A549 (cell line): Measurements from ENCODE around the gene ECM2. TPM values are rescaled to one million over a fixed set of nuclear protein-coding genes. Genes with fewer than 3 reads are reported as not detected.

Source experiments
- ATAC-seq, 2 experiments: fragments of 200-7000 bp in 1 of 2; fragments of >200 bp in 1 of 2; cut with Nextera tagmentation in 1 of 2; cut with Tn5 transposase in 1 of 2; 3 replicates each; pipeline versions ENCODE4 v1.8.0 to v1.9.1; 2018 to 2020; ENCODE audit warnings: mild to moderate bottlenecking in 1 of 2, moderate library complexity in 1 of 2
- CTCF ChIA-PET: fragments of 300-600 bp; sonication (Branson Sonifier 250); formaldehyde crosslinking; extraction: SDS; loops from one replicate; lab custom pipeline; 2021; ENCODE audit warnings: antibody characterized with exemption, inconsistent platforms; lab: Yijun Ruan, JAX
- POLR2A ChIA-PET: fragments of 350-600 bp; formaldehyde crosslinking; extraction: SDS; loops from one replicate; lab custom pipeline; 2021; ENCODE audit warnings: antibody characterized with exemption, inconsistent platforms; lab: Yijun Ruan, JAX
- DNase-seq, 2 experiments: peaks; one replicate each; pipeline versions ENCODE4 v3.0.0 to v3.0.0-alpha.2; 2011 to 2016; ENCODE audit warnings: low read depth in 1 of 2, low spot score in 1 of 2
- FAIRE-seq: peaks from 2 replicates; lab custom pipeline; 2011; peaks lifted over from hg19 to GRCh38; lab: Jason Lieb, UNC
- H3K27ac ChIP-seq, 2 experiments: fragments of >200 bp; sonication (Bioruptor Twin); formaldehyde crosslinking; 3 replicates each; pipeline ENCODE4 v1.5.1; 2016 to 2017
- H3K4me1 ChIP-seq: fragments of >200 bp; sonication (Bioruptor Twin); formaldehyde crosslinking; 3 replicates; pipeline ENCODE4 v1.6.1; 2016
- H3K4me2 ChIP-seq: fragments of >200 bp; sonication (Bioruptor Twin); formaldehyde crosslinking; 3 replicates; pipeline ENCODE4 v1.6.1; 2016
- H3K4me3 ChIP-seq: fragments of >200 bp; sonication (Bioruptor Twin); formaldehyde crosslinking; 3 replicates; pipeline ENCODE4 v1.5.1; 2016
- H3K9me3 ChIP-seq: fragments of >200 bp; sonication (Bioruptor Twin); formaldehyde crosslinking; 3 replicates; pipeline ENCODE4 v1.6.1; 2016
- CEBPB ChIP-seq, 2 experiments: fragments of >200 bp in 1 of 2; sonication (Bioruptor Twin) in 1 of 2; formaldehyde crosslinking in 1 of 2; IDR thresholded peaks; 2 replicates each; pipeline ENCODE4 v1.6.1; 2012 to 2016
- CTCF ChIP-seq: fragments of >200 bp; sonication (Bioruptor Twin); formaldehyde crosslinking; IDR thresholded peaks from 3 replicates; pipeline ENCODE4 v1.5.1; 2016
- FOSL2 ChIP-seq, 2 experiments: fragments of 450-650 bp in 1 of 2; fragments of >200 bp in 1 of 2; sonication (Bioruptor Twin) in 1 of 2; formaldehyde crosslinking; IDR thresholded peaks; 2 replicates each; pipeline versions ENCODE4 v1.5.0 to v1.6.1; 2016 to 2020; ENCODE audit warnings: mild to moderate bottlenecking in 1 of 2, moderate library complexity in 1 of 2
- FOXS1 ChIP-seq: fragments of 250-450 bp; sonication (Bioruptor Pico); IDR thresholded peaks from 2 replicates; pipeline ENCODE4 v1.5.0; 2020; ENCODE audit warnings: mild to moderate bottlenecking, moderate library complexity
- HMGXB4 ChIP-seq: fragments of 250-450 bp; sonication (Bioruptor Pico); IDR thresholded peaks from 2 replicates; pipeline ENCODE4 v1.5.0; 2021; ENCODE audit warnings: mild to moderate bottlenecking, moderate library complexity, borderline replicate concordance
- HOXB13 ChIP-seq: fragments of 250-450 bp; sonication (Bioruptor Pico); IDR thresholded peaks from 2 replicates; pipeline ENCODE4 v1.5.0; 2020; ENCODE audit warnings: low read depth, mild to moderate bottlenecking, moderate library complexity
- JUN ChIP-seq, 2 experiments: fragments of >200 bp; sonication (Bioruptor Twin); formaldehyde crosslinking; IDR thresholded peaks; 2 replicates in 1 of 2; 3 replicates in 1 of 2; pipeline ENCODE4 v1.6.1; 2016 to 2017
- MAFK ChIP-seq: fragments of 450-650 bp; IDR thresholded peaks from 2 replicates; pipeline ENCODE4 v1.6.1; 2014; ENCODE audit not compliant: partially characterized antibody
- MAX ChIP-seq: IDR thresholded peaks from 2 replicates; pipeline ENCODE4 v1.6.1; 2012
- MAZ ChIP-seq: fragments of 150-350 bp; IDR thresholded peaks from 2 replicates; pipeline ENCODE4 v1.6.1; 2014; ENCODE audit warnings: antibody characterized with exemption, low read depth, low read length, borderline replicate concordance
- MYC ChIP-seq: IDR thresholded peaks from 2 replicates; pipeline ENCODE4 v1.6.1; 2012; ENCODE audit warnings: mild to moderate bottlenecking, inconsistent platforms, low read length, improper control_type of control experiment, borderline replicate concordance
- NFE2L2 ChIP-seq: fragments of 150-350 bp; conservative IDR thresholded peaks from 2 replicates; pipeline ENCODE4 v1.6.1; 2014; ENCODE audit warnings: low read length
- NR3C1 ChIP-seq: fragments of >200 bp; sonication (Bioruptor Twin); formaldehyde crosslinking; IDR thresholded peaks from 3 replicates; pipeline ENCODE4 v1.6.1; 2017
- POLR2AphosphoS2 ChIP-seq: conservative IDR thresholded peaks from 2 replicates; pipeline ENCODE4 v1.6.1; 2012; ENCODE audit warnings: low read length, improper control_type of control experiment, inconsistent platforms
- RFX5 ChIP-seq: fragments of 450-650 bp; IDR thresholded peaks from 2 replicates; pipeline ENCODE4 v1.7.1; 2014; ENCODE audit warnings: antibody characterized with exemption, mild to moderate bottlenecking, moderate library complexity
- SMC3 ChIP-seq: fragments of >200 bp; sonication (Bioruptor Twin); formaldehyde crosslinking; IDR thresholded peaks from 3 replicates; pipeline ENCODE4 v1.6.1; 2018; ENCODE audit warnings: inconsistent platforms
- TP53 ChIP-seq: fragments of 250-450 bp; sonication (Bioruptor Pico); IDR thresholded peaks from 2 replicates; pipeline ENCODE4 v1.5.0; 2021; ENCODE audit warnings: mild to moderate bottlenecking, moderate library complexity
- ZNF302 ChIP-seq: fragments of 250-450 bp; sonication (Bioruptor Pico); IDR thresholded peaks from 2 replicates; pipeline ENCODE4 v1.9.0; 2021; ENCODE audit warnings: inconsistent platforms, mild to moderate bottlenecking, moderate library complexity
- WGBS: methylation state at CpG from one replicate; pipeline ENCODE4 v1.1.6; 2017; ENCODE audit errors: missing lambda C conversion rate; 5-methylcytosine and 5-hydroxymethylcytosine counted together
- polyA plus RNA-seq, 4 experiments: library from polyadenylated mRNA; depleted of rRNA in 3 of 4; stranded (reverse); fragments of >200 nt; fragmentation: RNase III in 1 of 4; extraction: RNeasy Plus Mini Kit Qiagen cat#74134 plus additional on column Dnase treatment in 1 of 4; gene quantifications; 2 replicates in 3 of 4; 3 replicates in 1 of 4; pipeline ENCODE4 v1.2.3, GENCODE V29; 2011 to 2017
- TF ChIP-seq, protein P1 (sequence below): fragments of 200-600 bp; sonication (generic); IDR thresholded peaks from 2 replicates; pipeline ENCODE4 v1.6.1; 2016; ENCODE audit warnings: antibody characterized with exemption, mild to moderate bottlenecking, moderate library complexity

ECM2 gene
- polyA plus RNA-seq, 2 of the 4 experiments (the other 2 are of a cell fraction): 0.35 to 0.43 TPM

GRCh38 chr9:92480986-92481633, 54.7 kb downstream of the ECM2 start:
- WGBS: 53% methylated on average over 2 of the region's 2 CpGs
- H3K27ac ChIP-seq: no peak overlapping the region
- CTCF ChIA-PET: no interaction called here
- no peak for ATAC-seq
- no peak overlapping the region for H3K4me2 ChIP-seq
- H3K4me1 ChIP-seq: peaks cover 6% of the 10 kb centered on the region; the same call in 2 of the 3 replicates
- no peak overlapping the region for H3K4me3 ChIP-seq
- no peaks in the 10 kb centered on the region for H3K9me3 ChIP-seq
- POLR2A ChIA-PET: no interaction called here
- DNase-seq: no peak
- no peak for FAIRE-seq
- TF ChIP-seq, protein P1, sequence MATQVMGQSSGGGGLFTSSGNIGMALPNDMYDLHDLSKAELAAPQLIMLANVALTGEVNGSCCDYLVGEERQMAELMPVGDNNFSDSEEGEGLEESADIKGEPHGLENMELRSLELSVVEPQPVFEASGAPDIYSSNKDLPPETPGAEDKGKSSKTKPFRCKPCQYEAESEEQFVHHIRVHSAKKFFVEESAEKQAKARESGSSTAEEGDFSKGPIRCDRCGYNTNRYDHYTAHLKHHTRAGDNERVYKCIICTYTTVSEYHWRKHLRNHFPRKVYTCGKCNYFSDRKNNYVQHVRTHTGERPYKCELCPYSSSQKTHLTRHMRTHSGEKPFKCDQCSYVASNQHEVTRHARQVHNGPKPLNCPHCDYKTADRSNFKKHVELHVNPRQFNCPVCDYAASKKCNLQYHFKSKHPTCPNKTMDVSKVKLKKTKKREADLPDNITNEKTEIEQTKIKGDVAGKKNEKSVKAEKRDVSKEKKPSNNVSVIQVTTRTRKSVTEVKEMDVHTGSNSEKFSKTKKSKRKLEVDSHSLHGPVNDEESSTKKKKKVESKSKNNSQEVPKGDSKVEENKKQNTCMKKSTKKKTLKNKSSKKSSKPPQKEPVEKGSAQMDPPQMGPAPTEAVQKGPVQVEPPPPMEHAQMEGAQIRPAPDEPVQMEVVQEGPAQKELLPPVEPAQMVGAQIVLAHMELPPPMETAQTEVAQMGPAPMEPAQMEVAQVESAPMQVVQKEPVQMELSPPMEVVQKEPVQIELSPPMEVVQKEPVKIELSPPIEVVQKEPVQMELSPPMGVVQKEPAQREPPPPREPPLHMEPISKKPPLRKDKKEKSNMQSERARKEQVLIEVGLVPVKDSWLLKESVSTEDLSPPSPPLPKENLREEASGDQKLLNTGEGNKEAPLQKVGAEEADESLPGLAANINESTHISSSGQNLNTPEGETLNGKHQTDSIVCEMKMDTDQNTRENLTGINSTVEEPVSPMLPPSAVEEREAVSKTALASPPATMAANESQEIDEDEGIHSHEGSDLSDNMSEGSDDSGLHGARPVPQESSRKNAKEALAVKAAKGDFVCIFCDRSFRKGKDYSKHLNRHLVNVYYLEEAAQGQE: no peak

DNA sequence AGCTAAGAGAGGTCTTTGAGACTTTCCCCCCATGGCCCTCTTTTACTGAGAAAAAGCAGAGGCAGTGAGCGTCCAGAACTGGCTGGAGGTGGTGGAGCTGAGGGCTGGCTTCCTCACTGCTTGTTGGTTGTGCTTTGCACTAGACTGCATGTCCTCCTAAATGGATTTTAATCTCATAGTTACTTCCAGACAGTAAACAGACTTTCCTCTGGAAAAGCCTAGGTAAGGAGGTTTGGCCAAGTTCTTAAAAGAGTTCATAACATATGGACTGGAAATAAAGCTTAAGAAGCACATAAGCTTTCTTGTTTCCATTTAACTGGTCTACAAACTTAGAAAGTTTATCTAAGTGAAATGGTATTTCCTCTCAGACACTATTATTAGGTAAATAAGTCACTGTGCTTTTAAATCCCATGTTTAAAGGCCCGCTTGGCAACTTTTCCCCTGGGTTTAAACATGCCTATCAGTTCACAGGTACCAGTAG, 55.5 kb downstream of the ECM2 start:
- Histone ChIP-seq H3K27ac (no peak overlapping the region), H3K9me3 (no peaks in the 10 kb centered on the region), H3K4me2 (no peak overlapping the region), H3K4me1 (peaks cover 6% of the 10 kb centered on the region; the same call in 2 of the 3 replicates), H3K4me3 (no peak overlapping the region)
- ChIA-PET CTCF (no interaction called here), POLR2A (no interaction called here)
- no peak for FAIRE-seq
- no peak for DNase-seq
- 84% methylated on average over 2 of the region's 2 CpGs for WGBS
- TF ChIP-seq FOSL2 (IDR thresholded peaks at IDR 0.05) (no peak), FOSL2 (CRISPR knock-in tag; IDR thresholded peaks at IDR 0.05) (no peak), MAFK (no peak), TP53 (CRISPR knock-in tag) (no peak), SMC3 (no peak), MAX (no peak), MYC (no peak), NR3C1 (no peak)
- ATAC-seq: no peak

DNA sequence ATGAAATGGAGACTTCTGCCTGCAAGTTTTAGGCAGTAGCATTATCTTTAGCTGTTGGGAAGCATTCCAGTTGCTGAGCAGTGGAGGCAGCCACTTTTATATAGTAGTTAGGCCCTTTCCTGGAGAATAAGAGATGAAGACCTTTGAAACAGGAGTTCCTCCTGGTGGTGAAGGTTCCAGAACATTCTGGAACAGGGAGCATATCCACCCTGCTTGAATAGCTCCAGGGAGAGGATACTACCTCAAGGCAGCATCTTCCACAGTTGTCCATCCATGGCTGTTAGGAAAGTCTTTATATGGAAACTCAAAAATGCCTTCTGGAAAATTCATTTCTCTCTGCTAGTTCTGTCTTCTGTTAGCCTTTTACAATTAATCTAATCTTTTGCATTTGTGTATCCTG, 56.4 kb downstream of the ECM2 start:
- POLR2A ChIA-PET: no interaction called here
- ATAC-seq (no peak), DNase-seq (no peak), FAIRE-seq (no peak)
- Histone ChIP-seq H3K4me1 (peaks cover 6% of the 10 kb centered on the region; the same call in 2 of the 3 replicates), H3K4me3 (no peak overlapping the region), H3K27ac (no peak overlapping the region), H3K4me2 (no peak overlapping the region), H3K9me3 (no peaks in the 10 kb centered on the region)
- CTCF ChIA-PET: interaction anchor here (1.5 to 1.6 kb wide), 2 partner anchors 22 to 340 kb away, joined by 4 to 5 read pairs; no protein-coding TSS in a partner anchor
- TF ChIP-seq NFE2L2: no peak
- TF ChIP-seq FOXS1 (CRISPR knock-in tag): no peak
- no peak for TF ChIP-seq MAZ
- TF ChIP-seq SMC3: no peak
- TF ChIP-seq HOXB13 (CRISPR knock-in tag): no peak
- no peak for TF ChIP-seq RFX5
- TF ChIP-seq ZNF302: no peak
- no peak for TF ChIP-seq POLR2AphosphoS2
- no peak for TF ChIP-seq CTCF
- no peak for TF ChIP-seq JUN (IDR thresholded peaks at IDR 0.05)
- TF ChIP-seq HMGXB4 (CRISPR knock-in tag): no peak
- TF ChIP-seq CEBPB (IDR thresholded peaks at IDR 0.05): no peak
- TF ChIP-seq, protein P1: no peak
